GM13977 (cell line): ENCODE measurements around the gene ROR1.

Experiments
- DNase-seq: peaks from one replicate; pipeline ENCODE4 v3.0.0; 2012; ENCODE audit warnings: low spot score
- in situ Hi-C: fragments of 300-500 bp; cut with MboI; formaldehyde crosslinking; loops from one replicate; pipeline ENCODE4 v1.12.0; 2022; ENCODE audit warnings: low sequenced_read_pairs, low pct_unique_long_range_greater_than_20kb, mixed read lengths, inconsistent platforms; ENCODE audit not compliant: unreplicated experiment
- TF ChIP-seq, protein P1 (sequence below): IDR thresholded peaks from 2 replicates; pipeline ENCODE4 v1.5.1; 2012; ENCODE audit warnings: mild to moderate bottlenecking, control low read depth; ENCODE audit not compliant: insufficient read depth; ENCODE audit errors: extremely low read depth, missing control alignments

The ROR1 gene

DNA sequence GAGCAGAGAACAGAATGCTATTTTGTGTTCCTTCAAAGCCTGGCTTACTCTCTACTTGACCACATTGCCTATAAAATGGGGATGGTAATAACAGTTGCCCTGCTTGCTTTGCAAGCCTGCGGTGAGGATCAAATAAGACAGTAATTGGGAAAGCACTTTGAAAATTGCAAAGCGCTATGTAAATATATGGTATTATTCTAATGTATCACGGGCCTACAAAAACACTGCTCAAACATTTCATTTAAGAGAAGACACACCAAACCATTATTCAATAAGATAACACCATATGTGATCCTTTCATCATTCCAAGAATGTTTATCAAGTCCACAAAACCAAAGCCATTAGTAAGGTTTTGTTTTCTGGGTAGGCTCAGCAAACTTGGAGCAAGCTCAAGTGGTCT is 208.4 kb downstream of the ROR1 start:
- TF ChIP-seq, protein P1, sequence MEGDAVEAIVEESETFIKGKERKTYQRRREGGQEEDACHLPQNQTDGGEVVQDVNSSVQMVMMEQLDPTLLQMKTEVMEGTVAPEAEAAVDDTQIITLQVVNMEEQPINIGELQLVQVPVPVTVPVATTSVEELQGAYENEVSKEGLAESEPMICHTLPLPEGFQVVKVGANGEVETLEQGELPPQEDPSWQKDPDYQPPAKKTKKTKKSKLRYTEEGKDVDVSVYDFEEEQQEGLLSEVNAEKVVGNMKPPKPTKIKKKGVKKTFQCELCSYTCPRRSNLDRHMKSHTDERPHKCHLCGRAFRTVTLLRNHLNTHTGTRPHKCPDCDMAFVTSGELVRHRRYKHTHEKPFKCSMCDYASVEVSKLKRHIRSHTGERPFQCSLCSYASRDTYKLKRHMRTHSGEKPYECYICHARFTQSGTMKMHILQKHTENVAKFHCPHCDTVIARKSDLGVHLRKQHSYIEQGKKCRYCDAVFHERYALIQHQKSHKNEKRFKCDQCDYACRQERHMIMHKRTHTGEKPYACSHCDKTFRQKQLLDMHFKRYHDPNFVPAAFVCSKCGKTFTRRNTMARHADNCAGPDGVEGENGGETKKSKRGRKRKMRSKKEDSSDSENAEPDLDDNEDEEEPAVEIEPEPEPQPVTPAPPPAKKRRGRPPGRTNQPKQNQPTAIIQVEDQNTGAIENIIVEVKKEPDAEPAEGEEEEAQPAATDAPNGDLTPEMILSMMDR: no peak
- in situ Hi-C loops: no loop called here
- DNase-seq: no peak

GRCh38 chr1:63983391-63984256 is 209.8 kb downstream of the ROR1 start:
- in situ Hi-C loops: no loop called here
- TF ChIP-seq, protein P1: no peak
- DNase-seq: no peak

DNA sequence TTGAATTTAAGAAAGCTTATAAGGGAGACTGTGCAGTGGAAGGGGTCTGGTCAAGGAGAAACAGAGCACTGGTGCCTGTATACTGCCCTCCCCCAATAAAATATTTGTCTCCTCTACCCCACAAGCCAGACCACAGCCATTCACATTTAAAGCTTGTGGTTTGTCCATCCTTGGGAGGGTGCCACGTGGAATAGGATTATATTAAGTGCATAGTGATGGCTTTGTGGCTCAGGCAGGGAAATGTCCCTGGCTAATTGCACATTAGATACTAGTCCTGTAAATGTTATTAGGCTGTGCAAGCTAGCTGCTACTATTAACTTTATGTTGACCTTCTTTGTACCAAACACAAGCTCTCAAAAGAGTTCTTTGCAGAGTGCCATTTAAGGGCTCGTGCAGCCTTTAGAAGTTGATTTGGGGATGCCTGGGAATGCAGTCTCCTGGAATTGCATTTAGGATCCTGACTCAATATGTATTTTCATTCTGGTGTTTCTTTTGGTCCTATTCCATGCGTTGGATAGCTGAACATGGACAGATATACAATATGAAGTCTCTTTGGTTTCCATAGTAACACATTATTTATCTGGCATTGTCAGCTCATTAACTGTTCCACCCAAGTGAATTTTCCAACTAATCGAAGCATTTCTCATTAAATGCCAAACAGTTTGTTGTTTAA is 210.6 kb downstream of the ROR1 start:
- in situ Hi-C loops: no loop called here
- DNase-seq: no peak
- TF ChIP-seq, protein P1: no peak

DNA sequence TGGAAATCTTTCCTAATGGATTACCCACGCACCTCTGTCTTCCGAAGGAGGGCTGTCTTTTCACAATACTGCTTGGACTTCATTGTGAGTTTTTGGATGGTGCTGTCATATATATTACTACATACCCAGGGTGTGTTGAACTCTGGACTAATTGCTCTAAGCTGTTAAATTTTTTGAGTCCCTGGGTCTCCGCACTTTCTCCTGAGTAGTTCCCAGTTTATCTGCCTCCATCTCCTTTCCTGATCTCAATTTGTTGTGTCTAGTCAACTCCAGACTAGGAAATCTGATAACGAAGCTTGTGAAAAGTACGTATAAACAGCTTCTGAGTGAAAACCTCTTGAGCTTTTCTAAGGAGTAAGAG is 211.1 kb downstream of the ROR1 start:
- TF ChIP-seq, protein P1: no peak
- in situ Hi-C loops: no loop called here
- no peak for DNase-seq

DNA sequence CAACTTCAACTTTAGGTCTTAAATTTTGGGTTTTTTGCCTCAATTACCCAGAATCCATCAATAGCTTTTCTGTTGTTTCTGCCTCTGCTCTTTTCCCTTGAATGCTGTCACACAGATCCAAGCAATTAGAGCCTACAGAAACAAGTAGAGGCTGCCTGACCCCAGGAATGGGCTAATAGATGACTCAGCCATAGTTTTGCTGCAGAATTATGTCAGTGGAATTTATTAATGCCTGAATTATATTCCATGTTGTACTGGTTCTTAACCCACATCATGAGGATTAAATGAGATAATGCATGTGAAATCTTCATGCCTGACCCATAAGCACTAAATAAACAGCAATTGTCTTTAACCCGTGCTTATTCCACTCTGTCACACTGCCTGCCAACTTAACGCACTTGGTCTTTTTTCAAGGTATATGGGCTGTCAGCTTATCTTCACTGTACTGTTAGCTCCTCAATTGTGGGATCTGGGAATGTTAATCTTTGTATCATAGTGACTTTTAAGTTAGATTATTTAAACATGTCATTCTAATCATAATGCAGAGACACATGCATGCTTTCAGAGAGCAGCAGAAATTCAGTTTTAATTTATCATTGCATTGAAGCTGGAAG is 213.3 kb downstream of the ROR1 start:
- in situ Hi-C loops: no loop called here
- DNase-seq: no peak

GRCh38 chr1:63987628-63988024 is 213.8 kb downstream of the ROR1 start:
- in situ Hi-C loops: no loop called here
- DNase-seq: no peak
- TF ChIP-seq, protein P1: no peak

More for the DNA sequence above, 213.3 kb downstream of the ROR1 start:
- TF ChIP-seq, protein P1: no peak
